Central memory CD4-positive, alpha-beta T cell (primary cell): ENCODE measurements around the gene SEMA3E.
"Not testable (repeated sequence)": the region's sequence is repeated elsewhere in the genome, so short reads cannot be mapped to it uniquely, and the experiment has no call there.

Experiments used
- DNase-seq: peaks from one replicate; pipeline ENCODE4 v3.0.0; 2022

The SEMA3E gene

GRCh38 chr7:83552556-83552955, 96.4 kb downstream of the SEMA3E start:
- DNase-seq = not testable (repeated sequence)

GRCh38 chr7:83550100-83550499, 98.8 kb downstream of the SEMA3E start:
- DNase-seq = no peak

- DNase-seq = no peak
These were observed 100.7 kb downstream of the SEMA3E start for GRCh38 chr7:83548250-83548649.

GRCh38 chr7:83547526-83547925, 101.4 kb downstream of the SEMA3E start:
- no peak for DNase-seq

- no peak for DNase-seq
These were observed 102.4 kb downstream of the SEMA3E start for GRCh38 chr7:83546586-83546985.

GRCh38 chr7:83541187-83541960, 107.6 kb downstream of the SEMA3E start:
- no peak for DNase-seq

GRCh38 chr7:83534488-83534887, 114.5 kb downstream of the SEMA3E start:
- DNase-seq = no peak

- no peak for DNase-seq
These were observed 116.7 kb downstream of the SEMA3E start for GRCh38 chr7:83532219-83532618.

- no peak for DNase-seq
These were observed 117.2 kb downstream of the SEMA3E start for GRCh38 chr7:83531766-83532165.

- DNase-seq = no peak
These were observed 120.0 kb downstream of the SEMA3E start for GRCh38 chr7:83528925-83529423.

GRCh38 chr7:83524277-83525075, 124.5 kb downstream of the SEMA3E start:
- DNase-seq = no peak

- DNase-seq = no peak
These were observed 128.2 kb downstream of the SEMA3E start for GRCh38 chr7:83520726-83521125.

GRCh38 chr7:83519240-83519639, 129.7 kb downstream of the SEMA3E start:
- DNase-seq = no peak

- no peak for DNase-seq
These were observed 131.8 kb downstream of the SEMA3E start for GRCh38 chr7:83517035-83517700.

- DNase-seq = no peak
These were observed 134.0 kb downstream of the SEMA3E start for GRCh38 chr7:83514977-83515376.

GRCh38 chr7:83509255-83510021, 139.5 kb downstream of the SEMA3E start:
- no peak for DNase-seq

GRCh38 chr7:83504330-83504729, 144.6 kb downstream of the SEMA3E start:
- no peak for DNase-seq

- no peak for DNase-seq
These were observed 146.3 kb downstream of the SEMA3E start for GRCh38 chr7:83502636-83503035.

GRCh38 chr7:83494683-83495082, 154.3 kb downstream of the SEMA3E start:
- DNase-seq = no peak

GRCh38 chr7:83492802-83493201, 156.1 kb downstream of the SEMA3E start:
- DNase-seq = no peak

GRCh38 chr7:83487801-83488200, 161.1 kb downstream of the SEMA3E start:
- DNase-seq = no peak

GRCh38 chr7:83486957-83487356, 162.0 kb downstream of the SEMA3E start:
- DNase-seq = no peak

- no peak for DNase-seq
These were observed 162.4 kb downstream of the SEMA3E start for GRCh38 chr7:83486536-83486935.
